ENCODE measurements around the gene RBM20.

GRCh38 chr10:110616493-110617033 lies 27.6 kb upstream of the RBM20 start:
- no peak for TF ChIP-seq ZFP30 (CRISPR knock-in tag; IDR thresholded peaks at IDR 0.05)
- TF ChIP-seq ZFP3 (CRISPR knock-in tag; IDR thresholded peaks at IDR 0.05): no peak
- TF ChIP-seq PATZ1 (CRISPR knock-in tag; IDR thresholded peaks at IDR 0.05; ENCODE audit: borderline replicate concordance): no peak
- TF ChIP-seq RARB (CRISPR knock-in tag; IDR thresholded peaks at IDR 0.05): no peak
- TF ChIP-seq POU6F1 (CRISPR knock-in tag; IDR thresholded peaks at IDR 0.05; ENCODE audit: borderline replicate concordance, low read depth): no peak

Data from SK-N-SH treated with all-trans-retinoic acid at 6 μM for 48 hours (cell line).